ENCODE data around the gene ELF1.

DNA sequence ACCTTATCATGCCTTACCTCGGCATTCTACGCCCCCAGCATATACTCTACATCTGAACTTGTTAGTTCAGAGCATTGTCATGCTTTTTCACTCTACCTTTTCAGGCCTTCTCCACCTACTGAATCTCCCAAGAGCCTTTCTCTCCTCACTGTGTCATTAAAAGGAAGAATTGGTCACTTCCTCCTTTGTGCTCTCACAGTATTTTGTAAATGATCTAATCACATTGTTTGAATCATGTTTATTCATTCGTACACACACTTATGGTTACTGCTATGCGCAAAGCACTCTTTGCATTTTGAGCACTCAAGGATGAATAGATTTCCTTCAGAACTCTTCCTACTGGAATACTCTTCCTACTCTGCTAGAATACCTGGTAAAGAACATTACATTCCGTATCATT is 15.8 kb upstream of the ELF1 start:
- TF ChIP-seq POLR2AphosphoS5 (IDR thresholded peaks at IDR 0.05): no peak
- TF ChIP-seq, protein P1, sequence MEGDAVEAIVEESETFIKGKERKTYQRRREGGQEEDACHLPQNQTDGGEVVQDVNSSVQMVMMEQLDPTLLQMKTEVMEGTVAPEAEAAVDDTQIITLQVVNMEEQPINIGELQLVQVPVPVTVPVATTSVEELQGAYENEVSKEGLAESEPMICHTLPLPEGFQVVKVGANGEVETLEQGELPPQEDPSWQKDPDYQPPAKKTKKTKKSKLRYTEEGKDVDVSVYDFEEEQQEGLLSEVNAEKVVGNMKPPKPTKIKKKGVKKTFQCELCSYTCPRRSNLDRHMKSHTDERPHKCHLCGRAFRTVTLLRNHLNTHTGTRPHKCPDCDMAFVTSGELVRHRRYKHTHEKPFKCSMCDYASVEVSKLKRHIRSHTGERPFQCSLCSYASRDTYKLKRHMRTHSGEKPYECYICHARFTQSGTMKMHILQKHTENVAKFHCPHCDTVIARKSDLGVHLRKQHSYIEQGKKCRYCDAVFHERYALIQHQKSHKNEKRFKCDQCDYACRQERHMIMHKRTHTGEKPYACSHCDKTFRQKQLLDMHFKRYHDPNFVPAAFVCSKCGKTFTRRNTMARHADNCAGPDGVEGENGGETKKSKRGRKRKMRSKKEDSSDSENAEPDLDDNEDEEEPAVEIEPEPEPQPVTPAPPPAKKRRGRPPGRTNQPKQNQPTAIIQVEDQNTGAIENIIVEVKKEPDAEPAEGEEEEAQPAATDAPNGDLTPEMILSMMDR (IDR thresholded peaks at IDR 0.05): no peak
